A673 (cell line): ENCODE results near the gene ZBTB1. TPM values are rescaled to one million over a fixed set of nuclear protein-coding genes. Genes with fewer than 3 reads are reported as not detected.

ENCODE experiments used
- BruUV-seq: library from RNA; stranded (reverse); fragments of 400-500 nt; replicated peaks from 2 replicates; lab custom pipeline; 2021; lab: Mats Ljungman, UMichigan
- CTCF ChIA-PET: fragments of 300-600 bp; sonication (Branson Sonifier 250); formaldehyde crosslinking; loops from one replicate; lab custom pipeline; 2022; ENCODE audit warnings: antibody characterized with exemption; lab: Charles Lee
- POLR2A ChIA-PET: fragments of 300-600 bp; sonication (Branson Sonifier 250); formaldehyde crosslinking; loops from one replicate; lab custom pipeline; 2022; ENCODE audit warnings: antibody characterized with exemption; ENCODE audit not compliant: low non-redundant PET; lab: Charles Lee
- DNase-seq: peaks from one replicate; pipeline ENCODE4 v3.0.0-alpha.2; 2015; ENCODE audit warnings: low spot score
- H3K27ac ChIP-seq: fragments of 200-600 bp; sonication (generic); 2 replicates; pipeline ENCODE4 v1.5.1; 2016; ENCODE audit warnings: mixed run types, low read depth, mild to moderate bottlenecking, mixed read lengths, antibody characterized with exemption, low read length; ENCODE audit not compliant: poor library complexity, severe bottlenecking
- H3K27me3 ChIP-seq: fragments of 200-600 bp; sonication (generic); replicated peaks from 2 replicates; pipeline ENCODE4 v1.6.1; 2017; ENCODE audit warnings: mixed run types, low read depth, mild to moderate bottlenecking, mixed read lengths, antibody characterized with exemption, low read length; ENCODE audit not compliant: insufficient read depth, poor library complexity
- H3K36me3 ChIP-seq: fragments of 200-600 bp; sonication (generic); 2 replicates; pipeline ENCODE4 v1.6.1; 2016; ENCODE audit warnings: mixed run types, mild to moderate bottlenecking, mixed read lengths, antibody characterized with exemption, low read length; ENCODE audit not compliant: insufficient read depth, poor library complexity, severe bottlenecking
- H3K4me1 ChIP-seq: fragments of 200-600 bp; sonication (generic); 2 replicates; pipeline ENCODE4 v1.6.1; 2017; ENCODE audit warnings: mixed run types, mild to moderate bottlenecking, mixed read lengths, antibody characterized with exemption, low read length; ENCODE audit not compliant: insufficient read depth, poor library complexity, severe bottlenecking
- H3K4me3 ChIP-seq: fragments of 200-600 bp; sonication (generic); 2 replicates; pipeline ENCODE4 v1.5.1; 2016; ENCODE audit warnings: low read depth, mixed run types, mild to moderate bottlenecking, mixed read lengths, low read length; ENCODE audit not compliant: poor library complexity, severe bottlenecking
- H3K9me3 ChIP-seq: fragments of 200-600 bp; sonication (generic); 2 replicates; pipeline ENCODE4 v1.6.1; 2016; ENCODE audit warnings: mixed run types, low read depth, mild to moderate bottlenecking, mixed read lengths, antibody characterized with exemption, low read length; ENCODE audit not compliant: poor library complexity, severe bottlenecking
- EZH2 ChIP-seq: fragments of 200-600 bp; sonication (generic); IDR thresholded peaks from 2 replicates; pipeline ENCODE4 v1.6.1; 2017; ENCODE audit warnings: borderline replicate concordance, low read depth, mild to moderate bottlenecking, mixed read lengths, antibody characterized with exemption, low read length; ENCODE audit not compliant: poor library complexity, severe bottlenecking
- intact Hi-C: fragments of 100-400 bp; cut with micrococcal nuclease; formaldehyde crosslinking; loops from one replicate; pipeline ENCODE4 v1.10.0; 2022; ENCODE audit not compliant: unreplicated experiment
- total RNA-seq: library from RNA; stranded (reverse); gene quantifications from 2 replicates; pipeline ENCODE4 v1.2.3, GENCODE V29; 2021
- TF ChIP-seq, protein P1 (sequence below): fragments of 300-800, 200-600 bp; sonication (generic); conservative IDR thresholded peaks from 2 replicates; pipeline ENCODE4 v1.5.1; 2017; ENCODE audit warnings: low read depth, mild to moderate bottlenecking, antibody characterized with exemption, low read length, moderate library complexity, mixed read lengths

ZBTB1 gene
- total RNA-seq, 1 experiment from 2014 or later: 37.7 TPM

DNA sequence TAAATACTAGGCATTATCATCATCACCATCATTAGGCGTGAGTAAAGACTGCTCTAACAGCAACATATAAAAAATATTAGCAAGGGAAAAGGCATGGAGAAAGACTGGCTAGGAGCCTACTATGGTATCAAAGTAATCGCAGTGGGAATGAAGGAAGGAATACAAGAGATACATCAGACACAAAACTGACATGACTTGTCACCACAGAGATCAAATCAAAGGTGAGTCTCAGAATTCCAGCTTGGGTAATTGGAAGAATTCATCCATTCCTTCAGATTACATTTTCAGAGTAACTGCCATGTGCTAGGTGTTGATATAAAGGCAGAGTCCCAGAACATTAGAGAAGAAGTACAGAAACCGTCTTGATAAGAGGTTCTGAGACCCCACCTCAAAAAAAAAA, 11.1 kb upstream of the ZBTB1 start:
- peaks cover 17% of the 10 kb centered on the region for H3K36me3 ChIP-seq
- H3K9me3 ChIP-seq: no peaks in the 10 kb centered on the region
- POLR2A ChIA-PET: no interaction called here
- TF ChIP-seq, protein P1, sequence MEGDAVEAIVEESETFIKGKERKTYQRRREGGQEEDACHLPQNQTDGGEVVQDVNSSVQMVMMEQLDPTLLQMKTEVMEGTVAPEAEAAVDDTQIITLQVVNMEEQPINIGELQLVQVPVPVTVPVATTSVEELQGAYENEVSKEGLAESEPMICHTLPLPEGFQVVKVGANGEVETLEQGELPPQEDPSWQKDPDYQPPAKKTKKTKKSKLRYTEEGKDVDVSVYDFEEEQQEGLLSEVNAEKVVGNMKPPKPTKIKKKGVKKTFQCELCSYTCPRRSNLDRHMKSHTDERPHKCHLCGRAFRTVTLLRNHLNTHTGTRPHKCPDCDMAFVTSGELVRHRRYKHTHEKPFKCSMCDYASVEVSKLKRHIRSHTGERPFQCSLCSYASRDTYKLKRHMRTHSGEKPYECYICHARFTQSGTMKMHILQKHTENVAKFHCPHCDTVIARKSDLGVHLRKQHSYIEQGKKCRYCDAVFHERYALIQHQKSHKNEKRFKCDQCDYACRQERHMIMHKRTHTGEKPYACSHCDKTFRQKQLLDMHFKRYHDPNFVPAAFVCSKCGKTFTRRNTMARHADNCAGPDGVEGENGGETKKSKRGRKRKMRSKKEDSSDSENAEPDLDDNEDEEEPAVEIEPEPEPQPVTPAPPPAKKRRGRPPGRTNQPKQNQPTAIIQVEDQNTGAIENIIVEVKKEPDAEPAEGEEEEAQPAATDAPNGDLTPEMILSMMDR: no peak
- no peak for TF ChIP-seq EZH2
- H3K4me1 ChIP-seq: no peaks in the 10 kb centered on the region
- no peak overlapping the region for H3K27ac ChIP-seq
- BruUV-seq: no TSS peak
- no peaks in the 10 kb centered on the region for H3K27me3 ChIP-seq
- intact Hi-C loops: no loop called here
- CTCF ChIA-PET: no interaction called here
- DNase-seq: no peak
- H3K4me3 ChIP-seq: no peak overlapping the region

DNA sequence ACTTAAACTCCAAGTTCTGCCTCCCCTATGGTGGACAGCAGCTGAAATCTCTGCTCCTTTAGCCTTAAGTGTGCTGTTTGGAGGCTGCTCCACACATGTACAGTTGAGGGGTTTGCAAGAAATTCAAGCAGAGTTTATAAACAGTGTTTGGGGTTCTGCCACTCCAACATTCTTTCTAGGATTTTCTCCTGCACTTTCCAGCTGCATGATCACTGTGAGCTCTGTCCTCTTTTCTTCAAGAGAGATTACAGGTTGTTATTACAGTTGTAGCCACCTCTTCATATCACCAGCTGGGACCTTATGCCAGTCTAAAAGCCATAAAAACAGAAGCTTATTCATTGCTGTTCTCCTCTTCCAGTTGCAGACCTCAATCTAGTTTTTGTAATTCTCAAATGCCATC, 9.3 kb upstream of the ZBTB1 start:
- TF ChIP-seq, protein P1: no peak
- no peak for TF ChIP-seq EZH2
- no peak for DNase-seq
- Histone ChIP-seq H3K27me3 (no peaks in the 10 kb centered on the region), H3K36me3 (peaks cover 11% of the 10 kb centered on the region), H3K9me3 (no peaks in the 10 kb centered on the region), H3K4me3 (no peak overlapping the region), H3K27ac (no peak overlapping the region), H3K4me1 (no peaks in the 10 kb centered on the region)
- CTCF ChIA-PET: no interaction called here
- POLR2A ChIA-PET: interaction anchor here (0.6 kb wide), 1 partner anchor 55 kb away, joined by 3 read pairs; no protein-coding TSS in a partner anchor
- intact Hi-C loops: no loop called here
- BruUV-seq: no TSS peak

DNA sequence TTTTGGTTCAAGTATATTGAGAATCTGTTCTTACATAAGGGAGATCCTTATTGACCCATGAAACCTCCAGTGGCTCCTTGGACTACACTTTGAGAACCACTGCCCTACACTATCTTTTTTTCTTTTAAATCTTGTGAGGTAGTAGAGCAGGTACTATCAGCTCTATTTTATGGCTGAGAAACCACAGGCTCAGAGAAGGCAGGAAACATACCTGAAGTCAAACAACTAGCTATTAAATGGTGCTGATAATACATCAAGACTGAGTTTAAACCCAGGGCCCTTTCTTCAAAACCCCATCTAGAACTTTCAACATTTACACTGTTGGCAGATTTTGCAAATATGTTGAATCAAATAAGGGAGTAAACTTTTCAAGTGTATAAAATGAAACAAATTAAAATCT, 7.8 kb upstream of the ZBTB1 start:
- intact Hi-C loops: no loop called here
- Histone ChIP-seq H3K27me3 (no peaks in the 10 kb centered on the region), H3K27ac (no peak overlapping the region), H3K4me3 (no peak overlapping the region), H3K9me3 (no peaks in the 10 kb centered on the region), H3K36me3 (peaks cover 8% of the 10 kb centered on the region), H3K4me1 (peaks cover 7% of the 10 kb centered on the region)
- DNase-seq: no peak
- TF ChIP-seq, protein P1: no peak
- TF ChIP-seq EZH2: no peak
- CTCF ChIA-PET: no interaction called here
- POLR2A ChIA-PET: no interaction called here
- BruUV-seq: no TSS peak
